HepG2 (cell line): ENCODE data around the gene ARPC1B. TPM values are rescaled to one million over a fixed set of nuclear protein-coding genes. Genes with fewer than 3 reads are reported as not detected.

Experiments
- GFI1 ChIP-seq: sonication (generic); formaldehyde crosslinking; IDR thresholded peaks from 2 replicates; pipeline ENCODE4 v1.5.0; 2020; ENCODE audit warnings: missing genetic modification reagents, mild to moderate bottlenecking, borderline replicate concordance
- KDM6A ChIP-seq: IDR thresholded peaks from 2 replicates; pipeline ENCODE4 v1.6.1; 2016; ENCODE audit warnings: low read depth
- MAX ChIP-seq: IDR thresholded peaks from 2 replicates; pipeline ENCODE4 v1.6.1; 2012; ENCODE audit warnings: inconsistent platforms
- MBNL3 ChIP-seq: fragments of 250-450 bp; sonication (Bioruptor Pico); conservative IDR thresholded peaks from 2 replicates; pipeline ENCODE4 v1.8.0; 2022; ENCODE audit warnings: mild to moderate bottlenecking, inconsistent platforms
- MED8 ChIP-seq: sonication (generic); formaldehyde crosslinking; IDR thresholded peaks from 2 replicates; pipeline ENCODE4 v1.8.1; 2023; ENCODE audit warnings: mild to moderate bottlenecking, missing genetic modification reagents; ENCODE audit not compliant: insufficient replicate concordance
- PPARG ChIP-seq: conservative IDR thresholded peaks from 2 replicates; pipeline ENCODE4 v1.6.1; 2016; ENCODE audit warnings: missing biosample characterization, missing genetic modification reagents
- RBFOX2 ChIP-seq: fragments of 200-400 bp; formaldehyde crosslinking; IDR thresholded peaks from 2 replicates; pipeline ENCODE4 v1.6.1; 2017; ENCODE audit warnings: low read depth, mild to moderate bottlenecking, low read length
- SIN3A ChIP-seq: IDR thresholded peaks from 2 replicates; pipeline ENCODE4 v1.6.1; 2011; ENCODE audit warnings: low read depth, mild to moderate bottlenecking, control low read depth, low read length, borderline replicate concordance
- SNAPC2 ChIP-seq: sonication (generic); formaldehyde crosslinking; IDR thresholded peaks from 2 replicates; pipeline ENCODE4 v1.8.1; 2022; ENCODE audit warnings: mild to moderate bottlenecking, missing genetic modification reagents
- SRY ChIP-seq: sonication (generic); formaldehyde crosslinking; IDR thresholded peaks from 2 replicates; pipeline ENCODE4 v1.8.0; 2022; ENCODE audit warnings: mild to moderate bottlenecking, missing genetic modification reagents
- THAP11 ChIP-seq: IDR thresholded peaks from 2 replicates; pipeline ENCODE4 v1.6.1; 2016; ENCODE audit warnings: missing biosample characterization, missing genetic modification reagents
- ZBED4 ChIP-seq: sonication (generic); formaldehyde crosslinking; IDR thresholded peaks from 2 replicates; pipeline ENCODE4 v1.4.0; 2020; ENCODE audit warnings: missing genetic modification reagents, borderline replicate concordance
- ZBTB21 ChIP-seq: sonication (generic); formaldehyde crosslinking; IDR thresholded peaks from 2 replicates; pipeline ENCODE4 v1.4.0; 2020; ENCODE audit warnings: missing genetic modification reagents
- ZFP62 ChIP-seq: sonication (generic); formaldehyde crosslinking; IDR thresholded peaks from 2 replicates; pipeline ENCODE4 v1.4.0; 2020; ENCODE audit warnings: missing genetic modification reagents
- ZNF225 ChIP-seq: sonication (generic); formaldehyde crosslinking; IDR thresholded peaks from 2 replicates; pipeline ENCODE4 v1.4.0; 2020; ENCODE audit warnings: mild to moderate bottlenecking, missing genetic modification reagents
- ZNF275 ChIP-seq: sonication (generic); formaldehyde crosslinking; IDR thresholded peaks from 2 replicates; pipeline ENCODE4 v1.8.0; 2022; ENCODE audit warnings: missing genetic modification reagents, mild to moderate bottlenecking, inconsistent platforms, borderline replicate concordance
- ZNF503 ChIP-seq: sonication (generic); formaldehyde crosslinking; IDR thresholded peaks from 2 replicates; pipeline ENCODE4 v1.4.0; 2020; ENCODE audit warnings: missing genetic modification reagents
- ZNF614 ChIP-seq: IDR thresholded peaks from 2 replicates; pipeline ENCODE4 v1.6.1; 2018; ENCODE audit warnings: missing biosample characterization, missing genetic modification reagents, inconsistent platforms, borderline replicate concordance
- ZNF703 ChIP-seq: sonication (generic); formaldehyde crosslinking; IDR thresholded peaks from 2 replicates; pipeline ENCODE4 v1.5.1; 2020; ENCODE audit warnings: missing genetic modification reagents, mild to moderate bottlenecking, moderate library complexity, borderline replicate concordance
- ZZZ3 ChIP-seq: sonication (generic); formaldehyde crosslinking; IDR thresholded peaks from 2 replicates; pipeline ENCODE4 v1.4.0; 2020; ENCODE audit warnings: missing genetic modification reagents, mild to moderate bottlenecking, borderline replicate concordance
- polyA plus RNA-seq, 8 experiments: library from polyadenylated mRNA; depleted of rRNA in 3 of 8; stranded (reverse) in 7 of 8; unstranded in 1 of 8; fragments of >200 nt; fragmentation: Illumina TruSeq in 4 of 8; extraction: Trizol in 4 of 8; gene quantifications; 2 replicates each; pipeline versions ENCODE4 v1.2.1 to v1.2.3, GENCODE V29; 2011 to 2016; ENCODE audit warnings: low read depth in 4 of 8, missing spikeins in 1 of 8, mixed read lengths in 1 of 8; ENCODE audit not compliant: insufficient read depth in 1 of 8
- total RNA-seq, 5 experiments: library from RNA; depleted of rRNA; stranded (reverse); fragments of >200 nt; fragmentation: Illumina TruSeq; extraction: Trizol; gene quantifications; 2 replicates each; pipeline ENCODE4 v1.2.3, GENCODE V29; 2016; ENCODE audit warnings: low read depth in 1 of 5

The ARPC1B gene
- total and polyA plus RNA-seq, 2 of the 13 experiments (the other 11 are each of a cell fraction or from before 2014, with no cell fraction given) = 72.9 to 89.1 TPM

- TF ChIP-seq RBFOX2 = peak; percentile 94
- 0 out of 2 replicates have a peak, but pooled peaks have one; percentile 48 for TF ChIP-seq SNAPC2 (CRISPR knock-in tag)
- TF ChIP-seq MED8 (CRISPR knock-in tag) = no peak
- peak; percentile 76 for TF ChIP-seq ZBTB21 (CRISPR knock-in tag)
- peak; percentile 39; the same call in 1 of the 2 replicates for TF ChIP-seq ZBED4 (CRISPR knock-in tag)
- peak; percentile 55; the same call in 1 of the 2 replicates for TF ChIP-seq ZNF275 (CRISPR knock-in tag)
- 0 out of 2 replicates have a peak, but pooled peaks have one; percentile 22 for TF ChIP-seq KDM6A (CRISPR knock-in tag)
- TF ChIP-seq ZFP62 (CRISPR knock-in tag) = no peak; the same call in 1 of the 2 replicates
- no peak for TF ChIP-seq ZNF703
- TF ChIP-seq GFI1 (CRISPR knock-in tag) = 0 out of 2 replicates have a peak, but pooled peaks have one; percentile 32
- peak; percentile 61; the same call in 1 of the 2 replicates for TF ChIP-seq SRY (CRISPR knock-in tag)
- TF ChIP-seq PPARG = peak; percentile 50; the same call in 1 of the 2 replicates
- TF ChIP-seq MBNL3 = no peak
- TF ChIP-seq MAX = peak; percentile 80
- TF ChIP-seq SIN3A = peak; percentile 91
- no peak for TF ChIP-seq ZNF503
- 0 out of 2 replicates have a peak, but pooled peaks have one; percentile 6 for TF ChIP-seq ZNF225
- TF ChIP-seq ZZZ3 (CRISPR knock-in tag) = 0 out of 2 replicates have a peak, but pooled peaks have one; percentile 8
- TF ChIP-seq ZNF614 (CRISPR knock-in tag) = peak; percentile 92; the same call in 1 of the 2 replicates
- peak; percentile 95 for TF ChIP-seq THAP11 (CRISPR knock-in tag)
Measured at GRCh38 chr7:99408379-99409191, 34.1 kb downstream of the ARPC1B start, which contains the start of the genes BUD31 and PDAP1 (continued).
